ENCODE data around the gene CLDN7. TPM values are rescaled to one million over a fixed set of nuclear protein-coding genes. Genes with fewer than 3 reads are reported as not detected.

The CLDN7 gene
- total RNA-seq, 1 donor from 2014 or later = 0.49 TPM

DNA sequence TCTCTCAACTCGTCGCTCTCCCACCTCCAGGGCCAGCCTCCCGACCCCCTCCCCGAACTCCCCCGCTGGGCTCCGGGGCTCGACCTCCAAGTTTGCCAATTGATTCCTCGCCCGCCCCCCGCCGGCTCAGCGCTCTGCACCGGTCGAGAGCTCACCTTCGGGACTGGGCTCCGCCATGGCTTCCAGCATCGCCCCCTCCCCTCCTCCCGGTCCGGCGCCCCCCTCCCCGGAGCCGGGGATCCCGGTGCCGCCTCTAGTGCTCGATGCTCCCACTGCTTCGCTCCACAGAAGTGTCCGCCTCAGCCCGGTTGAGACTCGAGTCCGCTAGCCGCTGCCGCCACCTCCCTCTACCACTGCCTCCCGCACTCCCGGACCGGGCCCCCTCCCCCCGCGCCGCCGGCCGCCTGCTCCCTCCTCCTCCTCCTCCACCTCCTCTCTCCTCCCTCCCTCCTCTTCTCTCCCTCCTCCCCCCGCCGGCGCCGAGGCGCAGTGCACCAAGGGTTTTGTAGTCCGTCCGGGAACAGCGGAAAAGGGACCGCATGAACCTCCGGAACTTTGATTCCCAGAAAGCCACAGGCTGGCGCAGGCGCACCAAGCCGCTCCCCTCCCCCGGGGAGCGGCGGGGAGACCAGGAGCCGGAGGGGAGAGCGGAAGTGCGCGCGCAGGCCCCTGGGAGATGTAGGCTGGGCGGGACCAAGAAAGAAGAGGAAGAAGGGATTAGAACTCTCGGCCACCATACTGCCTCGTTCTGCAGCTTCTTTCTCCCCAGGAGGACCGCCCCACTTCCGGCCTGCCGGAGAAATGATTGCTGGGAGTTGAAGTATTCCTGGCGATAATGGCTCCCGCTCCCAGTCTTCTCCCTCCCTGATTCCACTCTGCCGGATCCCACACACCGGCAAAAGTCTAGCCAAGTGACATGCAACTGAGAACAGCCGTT lies 22.9 kb downstream of the CLDN7 start, which contains the start of gene PHF23:
PHF23 (minus strand) TSS at position 367 of the 937 bp plus-strand sequence; CDS start at position 189, 178 bp downstream.
- intact Hi-C loops (cut with micrococcal nuclease) = loop anchor here (1.0 to 10.0 kb wide), 11 partner anchors 13 to 618 kb away; partner anchors contain the start of genes EIF5A, ELP5, KIAA0753 and NAA38

DNA sequence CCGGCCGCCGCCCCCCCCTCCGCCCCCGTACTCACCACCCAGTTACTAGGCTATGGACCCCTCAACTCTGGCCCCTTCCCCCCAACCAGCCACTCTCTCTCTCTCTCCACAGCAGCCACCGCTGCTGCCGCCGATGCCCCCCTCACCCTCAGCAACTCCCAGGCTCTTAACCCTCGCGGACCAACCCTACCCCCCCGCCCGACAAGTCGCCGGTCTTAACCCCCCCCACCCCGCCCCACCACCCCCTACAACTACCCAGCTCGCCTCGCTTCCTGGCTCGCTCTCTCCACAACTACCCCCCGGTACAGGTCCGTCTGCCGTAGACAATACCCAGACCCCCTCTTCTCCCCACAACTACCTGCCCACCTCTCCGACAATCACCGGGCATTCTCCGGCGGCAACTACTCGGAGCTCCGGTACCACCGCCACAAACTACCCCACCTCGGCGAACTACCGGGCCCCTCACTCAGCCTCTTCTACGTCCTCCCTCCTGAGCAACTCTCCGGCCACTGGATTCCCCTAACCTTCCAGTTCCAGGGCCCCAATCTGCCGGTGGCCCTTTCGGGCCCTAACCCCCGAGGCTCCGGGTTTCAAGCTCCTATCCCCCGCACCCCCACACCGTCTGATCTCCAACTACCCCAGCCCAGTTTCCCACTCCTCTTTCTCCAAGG lies 23.7 kb downstream of the CLDN7 start:
- intact Hi-C loops (cut with micrococcal nuclease) = loop anchor here (1.0 to 10.0 kb wide), 11 partner anchors 14 to 619 kb away; partner anchors contain the start of genes EIF5A, ELP5, KIAA0753 and NAA38

DNA sequence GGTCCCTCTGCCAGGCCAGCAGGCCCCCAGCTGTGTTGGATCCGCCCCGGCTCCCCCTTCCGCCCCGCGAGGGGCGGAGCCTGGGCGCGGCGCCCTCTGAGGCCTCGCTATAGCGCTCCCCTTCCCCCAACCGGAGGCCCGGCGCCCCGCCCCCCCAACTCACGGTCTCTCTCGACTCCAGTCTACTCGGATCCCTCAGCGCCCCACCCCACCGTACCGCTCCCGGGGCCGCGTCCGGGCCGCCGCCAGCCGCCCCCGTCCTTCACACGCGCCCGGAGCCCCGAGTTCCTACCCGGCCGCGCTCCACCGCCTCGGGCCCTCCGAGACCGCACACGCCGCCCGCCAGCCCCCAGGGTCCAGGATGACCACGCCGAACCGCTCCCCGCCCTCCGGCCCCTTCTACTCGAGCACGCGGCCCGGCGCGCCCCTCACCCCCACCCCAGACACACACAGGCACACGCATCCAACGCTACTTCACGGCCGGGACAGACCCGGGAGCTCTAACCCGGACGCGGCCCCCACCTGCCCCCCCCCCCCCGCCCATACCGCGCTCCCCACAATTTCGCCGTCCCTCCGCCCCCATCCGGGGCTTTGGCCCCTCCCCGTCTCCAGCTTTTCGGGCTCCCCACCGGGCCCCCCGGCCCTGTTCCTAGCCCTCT lies 24.4 kb downstream of the CLDN7 start:
- intact Hi-C loops (cut with micrococcal nuclease) = loop anchor here (10.0 kb wide), 1 partner anchor 593 kb away; the partner anchor contains the start of genes KIAA0753 and TXNDC17

DNA sequence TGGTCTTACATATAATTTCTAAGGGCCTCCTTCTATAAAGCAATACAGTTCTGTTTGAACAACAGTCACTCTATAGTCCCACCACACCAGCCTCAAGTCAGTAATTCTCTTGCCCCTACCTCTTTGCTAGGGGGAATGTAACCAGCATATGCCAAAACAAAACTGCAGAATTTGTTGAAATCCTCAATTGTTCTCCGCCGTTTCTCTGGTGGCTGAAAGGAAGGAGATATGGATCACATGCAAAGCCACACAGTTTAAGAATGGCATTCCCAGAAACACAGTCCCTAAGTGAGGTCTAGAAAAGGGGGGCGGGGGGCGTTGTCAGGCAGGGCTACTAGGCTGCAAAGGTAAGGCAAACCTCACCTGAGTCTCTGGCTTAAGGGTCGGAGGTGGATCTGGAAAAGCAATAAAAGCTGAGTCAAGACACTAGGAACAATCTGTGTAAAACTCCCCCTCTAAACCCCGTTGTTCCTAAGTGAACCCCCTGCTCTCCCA lies 25.0 kb downstream of the CLDN7 start:
- intact Hi-C loops (cut with micrococcal nuclease) = loop anchor here (10.0 kb wide), 1 partner anchor 593 kb away; the partner anchor contains the start of genes KIAA0753 and TXNDC17

DNA sequence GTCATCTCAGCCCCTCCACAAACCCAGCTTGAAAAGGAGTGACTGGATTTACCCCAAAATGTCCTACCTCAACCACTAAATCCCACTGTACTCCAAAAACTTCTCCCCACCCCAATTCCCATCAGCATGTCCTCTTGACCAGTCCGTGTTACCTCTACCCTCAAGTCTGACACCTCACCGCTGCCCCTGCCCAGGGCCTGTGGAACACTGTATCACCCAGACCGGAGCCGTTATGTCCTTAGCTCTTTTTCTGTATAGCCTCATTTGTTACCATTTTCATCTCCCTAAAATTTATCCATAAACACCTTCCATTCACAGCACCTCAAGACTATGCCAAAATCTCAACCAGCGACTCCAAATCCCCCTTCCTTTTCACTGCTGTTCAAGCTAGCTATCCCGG lies 25.5 kb downstream of the CLDN7 start:
- intact Hi-C loops (cut with micrococcal nuclease) = loop anchor here (10.0 kb wide), 1 partner anchor 592 kb away; the partner anchor contains the start of genes KIAA0753 and TXNDC17

DNA sequence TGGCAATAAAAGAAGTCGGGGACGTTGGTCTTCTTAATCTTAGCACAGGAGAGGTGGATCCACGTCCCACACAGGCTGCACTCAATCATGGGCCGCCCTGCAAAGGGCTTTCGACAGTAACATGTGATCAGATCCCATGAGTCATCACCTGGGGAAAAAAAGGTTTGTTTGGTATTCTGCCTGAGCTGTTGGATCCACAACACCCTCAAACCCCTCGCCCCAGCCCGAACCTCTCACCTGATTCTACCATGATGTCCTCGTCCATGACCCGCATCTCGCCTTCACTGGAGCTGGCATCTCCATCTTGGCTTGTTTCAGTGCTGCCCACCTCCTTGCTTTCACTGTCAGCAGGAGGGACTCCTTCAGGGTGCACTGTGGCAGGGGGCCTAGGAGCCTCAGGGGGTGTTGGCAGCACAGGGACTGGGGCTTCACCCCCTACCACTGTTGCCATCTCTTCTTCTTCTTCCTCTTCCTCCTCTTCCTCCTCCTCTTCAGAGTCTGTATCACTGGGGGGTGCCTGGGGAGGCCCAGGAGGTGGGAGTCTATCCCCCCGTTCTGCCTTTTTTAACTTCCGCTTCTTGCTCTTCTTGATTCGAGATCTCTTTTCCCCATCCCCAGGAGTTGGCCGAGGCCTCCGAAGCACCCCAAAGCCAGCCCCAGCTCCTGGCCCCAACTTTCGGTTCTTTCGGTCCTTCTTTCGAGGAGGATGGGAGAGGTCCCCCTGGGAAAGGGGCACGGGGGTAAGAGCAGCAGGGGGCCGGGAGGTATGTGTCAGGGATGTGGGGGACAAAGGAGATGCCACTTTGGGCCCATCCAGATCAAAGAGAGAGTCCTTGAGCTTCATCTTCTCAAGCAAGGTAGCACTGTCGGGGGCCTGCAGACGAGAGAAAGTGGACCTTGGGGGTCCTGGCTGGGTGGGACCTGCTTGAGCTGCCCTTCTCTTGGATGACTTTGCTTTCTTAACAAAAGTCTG lies 26.3 kb downstream of the CLDN7 start:
- intact Hi-C loops (cut with micrococcal nuclease) = loop anchor here (10.0 kb wide), 1 partner anchor 591 kb away; the partner anchor contains the start of genes KIAA0753 and TXNDC17

DNA sequence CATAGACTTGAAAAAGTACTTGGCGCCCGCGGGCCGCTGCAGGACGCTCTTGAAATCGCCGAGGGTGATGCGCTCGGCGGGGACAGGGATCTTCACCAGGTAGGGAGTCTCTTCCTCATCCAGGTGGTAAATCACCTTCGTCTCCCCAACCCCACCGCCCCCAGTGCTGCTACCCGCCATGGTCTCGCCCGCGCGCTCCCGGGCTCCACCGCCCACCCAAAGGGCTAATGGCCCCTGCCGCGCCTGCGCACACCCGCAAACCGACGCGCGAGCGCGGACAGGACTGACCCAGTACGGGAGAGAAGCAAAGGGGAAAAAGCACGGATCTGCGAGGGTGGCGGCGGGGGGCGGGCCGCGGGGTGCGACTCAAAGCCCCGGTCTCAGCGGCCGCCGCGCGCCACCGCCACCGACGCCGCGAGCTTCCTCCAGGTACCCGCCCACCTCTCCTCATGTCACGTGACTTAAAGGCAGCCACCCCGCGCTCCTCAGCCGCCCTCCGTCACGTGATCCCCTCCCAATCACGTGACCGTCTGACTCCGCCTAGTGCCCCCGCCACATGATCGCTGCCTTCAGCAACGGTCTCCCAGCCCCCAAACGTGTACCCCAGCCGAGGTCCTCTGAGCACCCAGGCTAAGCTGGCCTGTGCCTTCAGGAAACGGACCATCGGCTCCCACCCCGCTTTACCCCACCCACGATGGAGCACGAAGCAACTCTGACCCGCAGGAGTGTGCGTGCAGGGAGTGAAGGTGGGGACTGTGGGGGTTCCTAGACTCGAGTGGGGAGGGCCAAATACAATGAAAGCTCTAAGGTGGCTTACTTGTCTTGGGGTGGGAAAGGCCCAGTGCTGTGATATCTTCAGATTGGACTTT lies 28.0 kb downstream of the CLDN7 start, which contains the start of gene DVL2:
DVL2 (minus strand) TSS at position 435 of the 869 bp plus-strand sequence; CDS start at position 180, 255 bp downstream.
- intact Hi-C loops (cut with micrococcal nuclease) = loop anchor here (1.0 to 10.0 kb wide), 4 partner anchors 15 to 590 kb away; partner anchors contain the start of genes ACADVL, DLG4, EIF5A and KIAA0753

DNA sequence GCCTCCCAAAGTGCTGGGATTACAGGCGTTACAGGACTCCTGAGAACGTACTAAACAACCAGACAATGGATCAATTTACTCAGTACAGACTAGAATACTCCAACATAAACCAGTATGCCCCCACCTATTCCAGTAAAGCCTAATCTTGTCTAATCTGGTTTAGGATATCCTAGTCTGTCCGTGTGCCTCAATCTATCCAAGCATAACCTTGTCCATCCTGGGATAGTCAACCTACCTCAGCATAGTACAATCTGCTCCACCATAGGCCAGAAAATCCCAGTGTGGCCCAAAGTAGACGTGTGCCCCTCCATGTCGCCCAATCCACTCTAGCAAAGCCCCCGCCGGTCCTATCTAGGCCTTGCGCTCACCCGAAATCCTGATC lies 28.6 kb downstream of the CLDN7 start:
- intact Hi-C loops (cut with micrococcal nuclease) = loop anchor here (1.0 to 10.0 kb wide), 4 partner anchors 14 to 589 kb away; partner anchors contain the start of genes ACADVL, DLG4, EIF5A and KIAA0753

DNA sequence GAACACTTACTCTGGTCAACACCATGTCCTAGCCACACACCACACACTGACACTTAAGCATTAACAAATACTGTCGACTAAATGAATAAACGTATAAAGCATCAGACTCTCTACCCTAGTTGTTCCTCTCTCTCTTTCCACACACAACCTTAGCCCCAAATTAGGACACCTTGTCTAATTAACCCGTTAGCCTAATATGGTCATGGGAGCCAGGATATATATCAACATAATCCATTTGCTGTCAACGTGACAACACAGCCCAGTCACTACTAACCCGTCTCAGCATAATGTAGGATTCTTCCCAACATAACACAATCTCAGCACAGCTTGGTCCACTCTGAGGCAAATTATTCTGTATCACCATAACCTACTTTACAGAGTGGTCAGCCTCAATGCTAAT lies 30.2 kb downstream of the CLDN7 start:
- intact Hi-C loops (cut with micrococcal nuclease) = loop anchor here (10.0 kb wide), 1 partner anchor 587 kb away; the partner anchor contains the start of genes KIAA0753 and TXNDC17

DNA sequence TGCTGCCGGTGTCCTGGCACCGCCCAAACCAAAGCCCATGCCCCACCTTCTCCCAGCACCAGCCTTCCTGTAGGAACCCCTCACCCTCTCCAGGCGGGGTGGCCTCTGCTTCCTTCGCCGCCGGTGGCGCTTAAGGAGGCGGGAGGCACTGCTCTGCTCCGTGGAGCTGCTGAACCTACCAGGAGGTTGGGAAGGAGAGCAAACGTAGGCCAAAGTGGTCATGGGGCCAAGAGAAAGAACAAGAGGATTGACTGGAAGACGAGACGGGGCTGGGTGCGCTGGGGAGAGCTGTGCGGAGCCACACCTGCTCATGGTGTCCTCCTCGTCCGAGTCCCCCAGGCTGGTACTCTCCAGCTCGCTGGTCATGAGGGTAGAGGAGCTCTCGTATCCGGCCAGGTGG lies 32.8 kb downstream of the CLDN7 start:
- intact Hi-C loops (cut with micrococcal nuclease) = no loop called here

DNA sequence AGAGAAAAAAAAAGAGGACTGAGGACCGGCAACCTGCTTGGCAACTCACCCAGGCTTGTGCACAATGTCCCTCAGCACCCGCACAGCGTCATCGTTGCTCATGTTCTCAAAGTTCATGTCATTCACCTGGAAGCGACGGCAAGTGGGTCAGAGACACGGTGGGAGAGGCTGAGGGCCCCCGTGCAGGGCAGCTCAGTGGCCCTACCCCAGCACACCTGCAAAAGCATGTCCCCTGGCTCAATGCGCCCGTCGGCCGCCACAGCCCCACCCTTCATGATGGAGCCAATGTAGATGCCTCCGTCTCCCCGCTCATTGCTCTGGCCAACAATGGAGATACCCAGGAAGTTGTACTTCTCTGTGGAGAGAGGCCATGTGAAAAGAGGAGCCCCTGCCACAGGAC lies 33.4 kb downstream of the CLDN7 start:
- intact Hi-C loops (cut with micrococcal nuclease) = no loop called here

DNA sequence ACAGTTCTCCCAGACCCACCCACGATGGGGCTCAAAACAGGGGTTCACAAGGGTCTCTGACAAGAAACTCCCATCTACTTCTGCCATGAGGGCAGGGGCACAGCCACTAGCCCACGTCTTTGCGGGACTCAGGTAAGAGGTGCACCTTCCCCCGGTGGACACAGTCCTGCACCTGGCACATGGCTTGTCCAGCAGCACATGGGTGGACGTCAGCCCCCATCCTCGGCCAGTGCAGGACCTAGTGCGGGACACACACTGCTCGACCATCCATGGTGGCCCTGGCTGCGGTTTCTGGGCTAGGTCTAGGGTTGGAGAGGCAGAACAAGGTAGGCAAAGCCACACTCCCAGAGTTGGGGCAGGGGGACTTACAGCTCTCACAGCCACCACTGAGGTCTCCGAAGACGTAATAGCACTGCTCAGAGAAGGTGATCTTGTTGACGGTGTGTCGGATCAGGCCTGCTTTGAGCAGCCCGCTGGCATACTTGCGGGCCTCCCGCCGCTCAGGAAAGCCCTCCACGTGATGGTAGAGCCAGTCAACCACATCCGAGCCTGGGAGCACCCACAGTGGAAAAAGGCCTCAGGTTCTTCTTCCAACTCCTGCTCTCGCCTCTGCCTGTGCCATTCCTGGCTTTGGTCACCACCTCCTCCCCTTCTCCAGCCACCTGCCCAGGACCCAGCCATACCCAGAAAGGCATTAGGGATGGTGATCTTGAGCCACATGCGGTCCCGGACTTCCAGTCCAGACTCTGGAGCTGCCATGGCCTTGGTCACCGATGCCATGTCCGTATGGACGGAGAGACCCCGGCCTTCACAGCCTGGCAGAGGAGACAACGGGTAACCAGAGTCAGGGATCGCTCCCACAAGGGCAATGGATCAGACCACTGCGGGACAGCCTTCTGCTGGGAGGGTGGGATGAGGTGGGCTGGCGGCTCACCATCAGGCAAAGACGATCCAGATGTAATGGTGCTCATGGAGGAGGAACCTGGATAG lies 35.3 kb downstream of the CLDN7 start:
- intact Hi-C loops (cut with micrococcal nuclease) = no loop called here

DNA sequence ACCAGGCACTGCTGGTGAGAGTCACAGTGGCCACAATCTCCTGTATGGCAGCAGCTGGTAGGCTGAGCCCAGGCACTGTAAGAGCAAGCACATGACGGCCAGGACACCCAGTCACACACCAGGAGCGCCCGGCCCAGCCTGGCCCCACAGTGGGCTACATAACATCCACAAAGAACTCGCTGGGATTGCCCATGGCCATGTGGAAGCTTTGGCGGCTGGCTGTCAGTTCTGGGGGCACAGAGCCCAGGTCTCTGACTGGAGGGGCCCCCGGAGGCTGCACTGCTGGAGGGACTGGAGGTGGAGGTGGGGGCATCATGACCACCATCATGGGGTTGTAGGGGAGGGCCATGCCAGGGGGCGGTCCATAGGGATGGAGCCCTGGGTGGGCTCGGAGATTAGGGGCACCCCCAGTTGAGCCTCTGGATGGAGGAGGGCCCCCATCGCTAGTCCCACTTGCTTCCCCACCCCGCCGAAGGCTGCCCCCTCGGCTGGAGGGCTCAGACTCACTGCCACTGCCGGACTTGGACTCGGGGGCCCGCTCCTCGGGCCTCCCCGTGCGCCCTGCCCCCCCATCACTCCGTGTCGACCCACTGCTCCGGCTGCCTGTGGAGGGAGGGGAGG lies 36.5 kb downstream of the CLDN7 start:
- intact Hi-C loops (cut with micrococcal nuclease) = no loop called here

DNA sequence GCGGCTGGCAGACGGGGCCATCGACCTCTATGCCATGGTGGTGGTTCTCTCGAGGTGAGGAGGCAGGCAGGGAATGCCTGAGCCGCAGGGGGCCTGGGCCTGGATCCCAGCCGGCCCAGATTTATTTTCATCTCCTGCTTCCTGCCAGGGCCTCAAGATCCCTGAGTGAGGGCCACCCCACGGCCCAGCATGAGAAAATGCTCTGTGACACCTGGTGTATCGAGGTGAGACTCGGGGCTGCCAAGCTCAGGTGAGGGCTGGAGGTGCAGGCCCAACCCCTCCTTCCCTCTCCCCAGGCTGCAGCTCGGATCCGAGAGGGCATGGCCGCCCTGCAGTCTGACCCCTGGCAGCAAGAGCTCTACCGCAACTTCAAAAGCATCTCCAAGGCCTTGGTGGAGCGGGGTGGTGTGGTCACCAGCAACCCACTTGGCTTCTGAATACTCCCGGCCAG lies 37.6 kb downstream of the CLDN7 start:
- intact Hi-C loops (cut with micrococcal nuclease) = no loop called here

DNA sequence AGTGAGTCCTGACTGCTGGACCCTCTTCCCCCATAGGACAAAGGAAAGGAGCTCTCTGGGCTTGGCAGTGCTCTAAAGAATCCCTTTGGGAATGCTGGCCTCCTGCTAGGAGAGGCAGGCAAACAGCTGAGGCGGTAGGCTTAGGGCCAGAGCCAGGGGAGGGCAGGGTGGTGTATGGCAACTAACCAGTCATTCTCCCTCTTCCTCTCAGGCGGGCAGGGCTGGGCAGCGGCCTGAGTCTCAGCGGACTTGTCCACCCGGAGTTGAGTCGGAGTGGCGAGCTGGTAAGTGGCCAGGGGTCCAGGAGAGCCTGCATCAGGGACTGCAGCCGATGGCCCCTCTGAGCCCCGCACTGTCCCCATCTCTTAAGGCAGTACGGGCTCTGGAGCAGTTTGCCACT lies 38.2 kb downstream of the CLDN7 start:
- intact Hi-C loops (cut with micrococcal nuclease) = no loop called here

DNA sequence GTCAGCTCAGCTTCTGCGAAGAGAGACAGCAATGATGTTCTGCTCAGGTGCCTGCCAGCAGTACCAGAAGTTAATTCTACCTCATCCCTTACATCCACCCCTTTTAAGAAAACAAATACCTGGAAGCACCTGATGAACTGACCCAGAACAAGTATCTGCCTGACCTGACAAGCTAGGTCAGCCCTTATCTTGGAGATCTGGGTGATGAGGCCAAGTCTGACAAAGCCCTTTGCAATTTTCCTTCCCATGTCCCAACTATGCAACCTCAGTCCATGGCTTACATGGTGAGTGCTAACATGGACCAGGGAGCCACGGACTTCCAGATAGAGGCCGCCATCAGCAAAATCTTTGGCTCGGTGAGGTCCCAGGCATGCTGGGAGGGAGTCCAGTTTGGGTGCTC lies 38.9 kb downstream of the CLDN7 start:
- intact Hi-C loops (cut with micrococcal nuclease) = no loop called here

DNA sequence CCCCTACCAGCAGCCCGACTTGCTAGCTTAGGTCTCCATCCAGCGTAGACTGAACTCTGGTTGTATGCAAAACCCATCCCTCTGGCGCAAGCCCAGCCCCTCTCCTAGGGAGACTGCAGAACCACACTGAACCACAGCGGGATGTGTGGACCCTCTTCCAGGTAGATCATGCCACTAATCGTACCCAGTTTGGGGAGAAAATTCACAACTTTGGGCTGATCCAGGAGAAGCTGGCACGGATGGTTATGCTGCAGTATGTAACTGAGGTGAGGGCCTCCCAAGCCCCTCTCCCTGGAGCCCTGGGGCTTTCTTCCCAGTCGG lies 39.3 kb downstream of the CLDN7 start:
- intact Hi-C loops (cut with micrococcal nuclease) = no loop called here

Measured in T-helper 1 cell treated with Interleukin-12 subunit alpha and Interleukin-12 subunit beta and Interleukin-4 antibody, amounts not matched to agents 30 ng/mL and 1 ng/mL, for 36 hours (primary cell).